HepG2 (cell line): ENCODE data around the gene STX5. TPM values are rescaled to one million over a fixed set of nuclear protein-coding genes. Genes with fewer than 3 reads are reported as not detected.

Experiments used
- CTCF ChIP-seq: sonication (generic); formaldehyde crosslinking; IDR thresholded peaks from 2 replicates; pipeline ENCODE4 v1.5.0; 2020; ENCODE audit warnings: mild to moderate bottlenecking, missing genetic modification reagents, moderate library complexity
- DNMT1 ChIP-seq: sonication (generic); formaldehyde crosslinking; IDR thresholded peaks from 2 replicates; pipeline ENCODE4 v1.5.1; 2020; ENCODE audit warnings: mild to moderate bottlenecking, missing genetic modification reagents
- HDAC1 ChIP-seq: sonication (generic); formaldehyde crosslinking; IDR thresholded peaks from 2 replicates; pipeline ENCODE4 v1.5.1; 2020; ENCODE audit warnings: mild to moderate bottlenecking, missing genetic modification reagents
- MTA3 ChIP-seq: sonication (generic); formaldehyde crosslinking; IDR thresholded peaks from 2 replicates; pipeline ENCODE4 v1.4.0; 2020; ENCODE audit warnings: missing genetic modification reagents
- SRY ChIP-seq: sonication (generic); formaldehyde crosslinking; IDR thresholded peaks from 2 replicates; pipeline ENCODE4 v1.8.0; 2022; ENCODE audit warnings: mild to moderate bottlenecking, missing genetic modification reagents
- TERF1 ChIP-seq: sonication (generic); formaldehyde crosslinking; IDR thresholded peaks from 2 replicates; pipeline ENCODE4 v1.8.0; 2022; ENCODE audit warnings: mild to moderate bottlenecking, missing genetic modification reagents, moderate library complexity
- WIZ ChIP-seq: sonication (generic); formaldehyde crosslinking; IDR thresholded peaks from 2 replicates; pipeline ENCODE4 v1.5.1; 2020; ENCODE audit warnings: mild to moderate bottlenecking, missing genetic modification reagents
- ZKSCAN8 ChIP-seq: IDR thresholded peaks from 2 replicates; pipeline ENCODE4 v1.6.1; 2016; ENCODE audit warnings: borderline replicate concordance, missing genetic modification reagents, missing compliant biosample characterization
- ZNF234 ChIP-seq: sonication (generic); formaldehyde crosslinking; conservative IDR thresholded peaks from 2 replicates; pipeline ENCODE4 v1.5.1; 2020; ENCODE audit warnings: mild to moderate bottlenecking, missing genetic modification reagents
- ZNF451 ChIP-seq: sonication (generic); formaldehyde crosslinking; IDR thresholded peaks from 2 replicates; pipeline ENCODE4 v1.5.0; 2020; ENCODE audit warnings: mild to moderate bottlenecking, missing genetic modification reagents
- polyA plus RNA-seq, 8 experiments: library from polyadenylated mRNA; depleted of rRNA in 3 of 8; stranded (reverse) in 7 of 8; unstranded in 1 of 8; fragments of >200 nt; fragmentation: Illumina TruSeq in 4 of 8; extraction: Trizol in 4 of 8; gene quantifications; 2 replicates each; pipeline versions ENCODE4 v1.2.1 to v1.2.3, GENCODE V29; 2011 to 2016; ENCODE audit warnings: low read depth in 4 of 8, missing spikeins in 1 of 8, mixed read lengths in 1 of 8; ENCODE audit not compliant: insufficient read depth in 1 of 8
- total RNA-seq, 5 experiments: library from RNA; depleted of rRNA; stranded (reverse); fragments of >200 nt; fragmentation: Illumina TruSeq; extraction: Trizol; gene quantifications; 2 replicates each; pipeline ENCODE4 v1.2.3, GENCODE V29; 2016; ENCODE audit warnings: low read depth in 1 of 5
- TF ChIP-seq, protein P1 (sequence below): sonication (generic); formaldehyde crosslinking; IDR thresholded peaks from 2 replicates; pipeline ENCODE4 v1.4.0; 2020; ENCODE audit warnings: mild to moderate bottlenecking, missing genetic modification reagents
- TF ChIP-seq, protein P2 (sequence below): sonication (generic); formaldehyde crosslinking; IDR thresholded peaks from 2 replicates; pipeline ENCODE4 v1.4.0; 2020; ENCODE audit warnings: mild to moderate bottlenecking, missing genetic modification reagents
- TF ChIP-seq, protein P3 (sequence below): sonication (generic); formaldehyde crosslinking; IDR thresholded peaks from 2 replicates; pipeline ENCODE4 v1.5.1; 2020; ENCODE audit warnings: mild to moderate bottlenecking, missing genetic modification reagents, moderate library complexity

Gene STX5
- total and polyA plus RNA-seq, 2 of the 13 experiments (the other 11 are each of a cell fraction or from before 2014, with no cell fraction given): 26.9 to 30.0 TPM

- TF ChIP-seq, protein P1, sequence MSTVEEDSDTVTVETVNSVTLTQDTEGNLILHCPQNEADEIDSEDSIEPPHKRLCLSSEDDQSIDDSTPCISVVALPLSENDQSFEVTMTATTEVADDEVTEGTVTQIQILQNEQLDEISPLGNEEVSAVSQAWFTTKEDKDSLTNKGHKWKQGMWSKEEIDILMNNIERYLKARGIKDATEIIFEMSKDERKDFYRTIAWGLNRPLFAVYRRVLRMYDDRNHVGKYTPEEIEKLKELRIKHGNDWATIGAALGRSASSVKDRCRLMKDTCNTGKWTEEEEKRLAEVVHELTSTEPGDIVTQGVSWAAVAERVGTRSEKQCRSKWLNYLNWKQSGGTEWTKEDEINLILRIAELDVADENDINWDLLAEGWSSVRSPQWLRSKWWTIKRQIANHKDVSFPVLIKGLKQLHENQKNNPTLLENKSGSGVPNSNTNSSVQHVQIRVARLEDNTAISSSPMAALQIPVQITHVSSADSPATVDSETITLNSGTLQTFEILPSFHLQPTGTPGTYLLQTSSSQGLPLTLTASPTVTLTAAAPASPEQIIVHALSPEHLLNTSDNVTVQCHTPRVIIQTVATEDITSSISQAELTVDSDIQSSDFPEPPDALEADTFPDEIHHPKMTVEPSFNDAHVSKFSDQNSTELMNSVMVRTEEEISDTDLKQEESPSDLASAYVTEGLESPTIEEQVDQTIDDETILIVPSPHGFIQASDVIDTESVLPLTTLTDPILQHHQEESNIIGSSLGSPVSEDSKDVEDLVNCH (CRISPR knock-in tag): no peak
- TF ChIP-seq MTA3 (no peak), WIZ (no peak), DNMT1 (CRISPR knock-in tag) (no peak), ZKSCAN8 (CRISPR knock-in tag) (peak; percentile 51; the same call in 1 of the 2 replicates), ZNF451 (CRISPR knock-in tag) (peak; percentile 28; the same call in 1 of the 2 replicates), ZNF234 (0 out of 2 replicates have a peak, but pooled peaks have one; percentile 69), HDAC1 (CRISPR knock-in tag) (peak; percentile 93), CTCF (CRISPR knock-in tag) (peak; percentile 39; the same call in 1 of the 2 replicates), SRY (peak; percentile 77; the same call in 1 of the 2 replicates), TERF1 (CRISPR knock-in tag) (peak; percentile 39; the same call in 1 of the 2 replicates)
- TF ChIP-seq, protein P2, sequence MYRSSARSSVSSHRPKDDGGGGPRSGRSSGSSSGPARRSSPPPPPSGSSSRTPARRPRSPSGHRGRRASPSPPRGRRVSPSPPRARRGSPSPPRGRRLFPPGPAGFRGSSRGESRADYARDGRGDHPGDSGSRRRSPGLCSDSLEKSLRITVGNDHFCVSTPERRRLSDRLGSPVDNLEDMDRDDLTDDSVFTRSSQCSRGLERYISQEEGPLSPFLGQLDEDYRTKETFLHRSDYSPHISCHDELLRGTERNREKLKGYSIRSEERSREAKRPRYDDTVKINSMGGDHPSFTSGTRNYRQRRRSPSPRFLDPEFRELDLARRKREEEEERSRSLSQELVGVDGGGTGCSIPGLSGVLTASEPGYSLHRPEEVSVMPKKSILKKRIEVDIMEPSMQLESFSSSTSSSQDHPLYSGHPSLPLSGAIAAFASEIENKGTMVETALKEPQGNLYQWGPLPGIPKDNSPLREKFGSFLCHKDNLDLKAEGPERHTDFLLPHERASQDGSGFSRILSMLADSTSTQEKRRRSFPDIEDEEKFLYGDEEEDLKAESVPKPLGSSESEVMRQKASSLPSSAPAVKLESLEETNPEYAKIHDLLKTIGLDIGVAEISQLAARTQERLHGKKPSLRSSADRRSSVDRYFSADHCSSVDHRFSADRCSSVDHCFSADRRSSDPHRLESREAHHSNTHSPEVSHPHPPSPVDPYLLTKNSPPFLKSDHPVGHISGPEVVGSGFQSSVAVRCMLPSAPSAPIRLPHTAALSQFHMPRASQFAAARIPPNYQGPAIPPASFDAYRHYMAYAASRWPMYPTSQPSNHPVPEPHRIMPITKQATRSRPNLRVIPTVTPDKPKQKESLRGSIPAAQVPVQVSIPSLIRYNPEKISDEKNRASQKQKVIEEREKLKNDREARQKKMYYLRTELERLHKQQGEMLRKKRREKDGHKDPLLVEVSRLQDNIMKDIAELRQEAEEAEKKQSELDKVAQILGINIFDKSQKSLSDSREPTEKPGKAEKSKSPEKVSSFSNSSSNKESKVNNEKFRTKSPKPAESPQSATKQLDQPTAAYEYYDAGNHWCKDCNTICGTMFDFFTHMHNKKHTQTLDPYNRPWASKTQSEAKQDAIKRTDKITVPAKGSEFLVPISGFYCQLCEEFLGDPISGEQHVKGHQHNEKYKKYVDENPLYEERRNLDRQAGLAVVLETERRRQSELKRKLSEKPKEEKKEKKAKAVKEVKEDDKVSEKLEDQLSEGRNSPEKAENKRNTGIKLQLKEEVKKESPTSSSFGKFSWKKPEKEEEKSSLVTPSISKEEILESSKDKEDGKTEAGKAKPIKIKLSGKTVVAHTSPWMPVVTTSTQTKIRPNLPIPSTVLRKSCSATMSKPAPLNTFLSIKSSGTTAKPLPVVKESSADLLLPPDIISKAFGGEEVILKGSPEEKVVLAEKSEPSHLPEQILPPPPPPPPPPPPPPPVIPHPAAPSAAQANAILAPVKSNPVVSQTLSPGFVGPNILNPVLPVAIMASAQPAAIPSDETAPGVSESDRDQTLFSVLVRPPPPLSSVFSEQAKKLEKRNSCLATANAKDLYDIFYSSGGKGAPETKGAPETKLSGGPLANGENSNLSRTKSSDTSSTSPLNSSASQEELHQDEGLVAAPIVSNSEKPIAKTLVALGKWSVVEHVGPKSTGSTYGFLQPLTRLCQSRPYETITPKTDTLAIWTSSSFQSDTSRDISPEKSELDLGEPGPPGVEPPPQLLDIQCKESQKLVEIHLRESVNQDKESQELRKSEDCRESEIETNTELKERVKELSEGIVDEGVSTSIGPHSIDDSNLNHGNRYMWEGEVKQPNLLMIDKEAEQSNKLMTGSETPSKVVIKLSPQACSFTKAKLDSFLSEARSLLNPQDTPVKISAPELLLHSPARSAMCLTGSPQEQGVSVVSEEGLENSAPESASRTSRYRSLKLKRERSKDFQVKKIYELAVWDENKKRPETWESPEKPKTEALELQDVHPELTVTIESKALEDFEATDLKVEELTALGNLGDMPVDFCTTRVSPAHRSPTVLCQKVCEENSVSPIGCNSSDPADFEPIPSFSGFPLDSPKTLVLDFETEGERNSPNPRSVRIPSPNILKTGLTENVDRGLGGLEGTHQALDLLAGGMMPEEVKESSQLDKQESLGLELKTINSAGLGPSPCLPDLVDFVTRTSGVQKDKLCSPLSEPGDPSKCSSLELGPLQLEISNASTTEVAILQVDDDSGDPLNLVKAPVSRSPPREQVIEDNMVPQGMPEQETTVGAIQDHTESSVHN (CRISPR knock-in tag): no peak
- TF ChIP-seq, protein P3, sequence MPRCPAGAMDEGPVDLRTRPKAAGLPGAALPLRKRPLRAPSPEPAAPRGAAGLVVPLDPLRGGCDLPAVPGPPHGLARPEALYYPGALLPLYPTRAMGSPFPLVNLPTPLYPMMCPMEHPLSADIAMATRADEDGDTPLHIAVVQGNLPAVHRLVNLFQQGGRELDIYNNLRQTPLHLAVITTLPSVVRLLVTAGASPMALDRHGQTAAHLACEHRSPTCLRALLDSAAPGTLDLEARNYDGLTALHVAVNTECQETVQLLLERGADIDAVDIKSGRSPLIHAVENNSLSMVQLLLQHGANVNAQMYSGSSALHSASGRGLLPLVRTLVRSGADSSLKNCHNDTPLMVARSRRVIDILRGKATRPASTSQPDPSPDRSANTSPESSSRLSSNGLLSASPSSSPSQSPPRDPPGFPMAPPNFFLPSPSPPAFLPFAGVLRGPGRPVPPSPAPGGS: peak; percentile 92
Observed at GRCh38 chr11:62791501-62792201, 40.2 kb downstream of the STX5 start, which contains the start of gene TMEM223 (continued).
